Endothelial cell of umbilical vein (primary cell): ENCODE measurements around the gene OCRL. TPM values are rescaled to one million over a fixed set of nuclear protein-coding genes. Genes with fewer than 3 reads are reported as not detected.
A peak's percentile ranks its signal among the peaks of the same experiment; 100 is the strongest.

Experiments
- BruUV-seq: library from RNA; stranded (reverse); fragments of 400-500 nt; replicated peaks from 2 replicates; lab custom pipeline; 2021; lab: Mats Ljungman, UMichigan
- CTCF ChIA-PET: fragments of 300-600, 350-600 bp; sonication (Branson Sonifier 250); formaldehyde crosslinking; loops from one replicate; lab custom pipeline; 2021; ENCODE audit warnings: antibody characterized with exemption, inconsistent platforms; lab: Charles Lee
- POLR2A ChIA-PET: fragments of 300-600, 350-600 bp; sonication (Branson Sonifier 250); formaldehyde crosslinking; loops from one replicate; lab custom pipeline; 2021; ENCODE audit warnings: antibody characterized with exemption, inconsistent platforms; lab: Charles Lee
- DNase-seq: peaks from one replicate; pipeline ENCODE4 v3.0.0-alpha.2; 2011; ENCODE audit warnings: low read depth, low spot score
- FAIRE-seq: peaks from 2 replicates; lab custom pipeline; 2011; peaks lifted over from hg19 to GRCh38; lab: Jason Lieb, UNC
- H2AFZ ChIP-seq: 2 replicates; pipeline ENCODE4 v1.6.0; 2012; ENCODE audit warnings: low read depth, low read length, control low read depth, inconsistent platforms
- H3K27ac ChIP-seq: 2 replicates; pipeline ENCODE4 v1.5.1; 2011; ENCODE audit warnings: low read depth, mild to moderate bottlenecking, control low read depth, low read length, moderate library complexity; ENCODE audit not compliant: insufficient read depth
- H3K27me3 ChIP-seq, 2 experiments: 2 replicates each; pipeline versions ENCODE4 v1.6.0 to v1.6.1; 2011; ENCODE audit warnings: low read length in 2 of 2, mixed read lengths in 1 of 2; ENCODE audit not compliant: control insufficient read depth in 2 of 2, insufficient read depth in 2 of 2
- H3K36me3 ChIP-seq, 2 experiments: 2 replicates in 1 of 2; 3 replicates in 1 of 2; pipeline ENCODE4 v1.5.1; 2011; ENCODE audit warnings: low read length in 2 of 2, mild to moderate bottlenecking in 1 of 2, moderate library complexity in 1 of 2; ENCODE audit not compliant: control insufficient read depth in 2 of 2, insufficient read depth in 2 of 2; ENCODE audit errors: extremely low read depth in 1 of 2
- H3K4me1 ChIP-seq: 3 replicates; pipeline ENCODE4 v1.5.1; 2011; ENCODE audit warnings: mild to moderate bottlenecking, low read length; ENCODE audit not compliant: control insufficient read depth, insufficient read depth; ENCODE audit errors: extremely low read depth
- H3K4me2 ChIP-seq: 2 replicates; pipeline ENCODE4 v1.6.1; 2011; ENCODE audit warnings: low read length, control low read depth, mixed read lengths; ENCODE audit not compliant: insufficient read depth
- H3K4me3 ChIP-seq, 3 experiments: fragments of 200-600 bp in 1 of 3; sonication (generic), shearing (Covaris generic) in 1 of 3; replicated peaks in 1 of 3; 2 replicates each; pipeline ENCODE4 v1.5.1; 2011 to 2016; ENCODE audit warnings: control low read depth in 3 of 3, low read length in 3 of 3, mild to moderate bottlenecking in 2 of 3, inconsistent platforms in 1 of 3, low read depth in 1 of 3, moderate library complexity in 1 of 3; ENCODE audit not compliant: insufficient read depth in 1 of 3
- H3K79me2 ChIP-seq: 2 replicates; pipeline ENCODE4 v1.6.0; 2012; ENCODE audit warnings: low read length, inconsistent platforms; ENCODE audit not compliant: control insufficient read depth, insufficient read depth
- H3K9ac ChIP-seq: replicated peaks from 2 replicates; pipeline ENCODE3; 2011; ENCODE audit warnings: low read length, control low read depth; ENCODE audit not compliant: insufficient read depth; ENCODE audit errors: extremely low read depth
- H3K9me1 ChIP-seq: replicated peaks from 3 replicates; pipeline ENCODE4 v1.6.0; 2011; ENCODE audit warnings: mild to moderate bottlenecking, low read length; ENCODE audit not compliant: control insufficient read depth, insufficient read depth; ENCODE audit errors: extremely low read depth
- H3K9me3 ChIP-seq: replicated peaks from 2 replicates; pipeline ENCODE4 v1.5.1; 2012; ENCODE audit warnings: low read length, inconsistent platforms; ENCODE audit not compliant: control insufficient read depth, insufficient read depth
- H4K20me1 ChIP-seq: replicated peaks from 2 replicates; pipeline ENCODE3; 2011; ENCODE audit warnings: mild to moderate bottlenecking, low read length; ENCODE audit not compliant: control insufficient read depth, insufficient read depth; ENCODE audit errors: extremely low read depth
- EZH2 ChIP-seq: IDR thresholded peaks from 2 replicates; pipeline ENCODE4 v1.6.1; 2012; ENCODE audit warnings: borderline replicate concordance, low read depth, mild to moderate bottlenecking, moderate library complexity, low read length, inconsistent platforms; ENCODE audit not compliant: severe bottlenecking
- FOS ChIP-seq: IDR thresholded peaks from 2 replicates; pipeline ENCODE4 v1.6.1; 2011; ENCODE audit warnings: mild to moderate bottlenecking, low read length, moderate library complexity, borderline replicate concordance; ENCODE audit not compliant: insufficient read depth
- dilution Hi-C: fragments of 300-500 bp; cut with MboI; formaldehyde crosslinking; loops from one replicate; pipeline ENCODE4 v1.15.0; 2019; ENCODE audit warnings: low sequenced_read_pairs; ENCODE audit not compliant: extremely low pct_ligation_motif_present
- intact Hi-C: fragments of 100-400 bp; cut with micrococcal nuclease; formaldehyde crosslinking; loops from one replicate; pipeline ENCODE4 v1.10.0; 2022
- polyA plus RNA-seq, 4 experiments: library from polyadenylated mRNA; depleted of rRNA in 3 of 4; stranded (reverse) in 3 of 4; unstranded in 1 of 4; fragments of >200 nt; gene quantifications; 2 replicates each; pipeline versions ENCODE4 v1.2.1 to v1.2.3, GENCODE V29; 2011 to 2012; ENCODE audit warnings: missing spikeins in 1 of 4
- total RNA-seq: library from RNA; stranded (reverse); gene quantifications from 2 replicates; pipeline ENCODE4 v1.2.3, GENCODE V29; 2021
- TF ChIP-seq, protein P1 (sequence below), 2 donors: IDR thresholded peaks; 1 replicate in 1 of 2; 2 replicates in 1 of 2; pipeline ENCODE4 v1.5.1; 2011; ENCODE audit warnings: low read length in 2 of 2, mild to moderate bottlenecking in 2 of 2, moderate library complexity in 2 of 2, control low read depth in 1 of 2, inconsistent platforms in 1 of 2, low read depth in 1 of 2; ENCODE audit not compliant: insufficient read depth in 1 of 2; ENCODE audit errors: extremely low read depth in 1 of 2

OCRL gene
- total and polyA plus RNA-seq, 2 donors (not counting 3 experiments of a cell fraction or from before 2014, with no cell fraction given), result 14.6 to 20.9 TPM

DNA sequence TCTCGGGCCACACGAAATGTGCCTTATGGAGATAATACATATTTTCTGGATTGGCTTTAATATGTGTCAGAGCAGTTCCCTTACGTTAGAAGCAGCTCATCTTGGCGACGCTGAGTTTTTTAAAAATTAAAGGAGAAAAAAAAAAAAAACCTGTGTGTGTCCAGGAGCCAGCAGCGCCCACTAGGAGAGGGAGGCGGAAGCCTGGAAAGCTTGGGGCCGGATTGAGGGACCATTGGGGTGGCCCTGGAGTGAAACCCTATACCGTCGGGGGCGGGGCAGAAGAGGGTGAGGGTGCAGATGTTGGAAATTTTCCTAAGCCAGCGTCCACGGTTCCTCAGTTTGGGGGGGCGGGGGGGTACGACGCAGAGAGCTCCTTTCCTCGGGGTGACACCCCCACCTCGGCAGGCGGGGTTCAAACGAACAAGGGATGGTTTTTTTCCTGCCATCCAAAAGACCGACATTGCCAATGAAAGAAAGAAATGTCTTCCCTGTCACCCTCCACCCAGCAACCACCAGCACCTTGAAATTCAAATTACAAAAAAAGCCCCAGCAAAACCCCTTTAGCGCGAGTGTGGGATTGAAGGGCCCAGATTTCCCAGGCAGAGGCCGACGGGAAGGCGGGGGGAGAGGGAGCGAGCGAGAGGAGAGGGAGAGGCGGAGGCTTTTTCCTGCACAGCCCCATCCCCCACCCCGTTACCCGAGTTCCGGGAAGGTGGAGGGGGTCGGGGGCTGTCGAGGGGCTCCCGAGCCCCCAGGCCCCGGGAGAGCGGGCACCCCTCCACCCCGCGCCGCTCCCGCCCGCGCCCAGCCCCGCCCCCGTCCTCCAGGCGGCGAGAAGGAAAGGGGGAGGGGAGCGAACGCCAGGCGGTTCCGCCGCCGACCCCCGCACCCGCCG, 17.6 kb upstream of the OCRL start:
- Histone ChIP-seq H3K27me3 (peaks cover 0 to 10% of the 10 kb centered on the region in 2 experiments), H3K36me3 (no peaks in the 10 kb centered on the region), H3K27ac (no peak overlapping the region), H3K79me2 (peaks cover 5% of the 10 kb centered on the region), H4K20me1 (no peaks in the 10 kb centered on the region), H3K4me3 (peak overlapping the region; percentile 68 to 88 (median 85)), H3K4me2 (peak overlapping the region; percentile 92), H3K9me1 (no peaks in the 10 kb centered on the region), H2AFZ (peak overlapping the region; percentile 95), H3K4me1 (peaks cover 5% of the 10 kb centered on the region), H3K9ac (peak overlapping the region; percentile 69), H3K9me3 (no peaks in the 10 kb centered on the region)
- dilution Hi-C loops (no loop called here), intact Hi-C loops (loop anchor here (2.0 kb wide), 1 partner anchor 18 kb away; the partner anchor contains the start of gene OCRL)
- TF ChIP-seq FOS, result no peak
- no peak for TF ChIP-seq EZH2
- TF ChIP-seq, protein P1, sequence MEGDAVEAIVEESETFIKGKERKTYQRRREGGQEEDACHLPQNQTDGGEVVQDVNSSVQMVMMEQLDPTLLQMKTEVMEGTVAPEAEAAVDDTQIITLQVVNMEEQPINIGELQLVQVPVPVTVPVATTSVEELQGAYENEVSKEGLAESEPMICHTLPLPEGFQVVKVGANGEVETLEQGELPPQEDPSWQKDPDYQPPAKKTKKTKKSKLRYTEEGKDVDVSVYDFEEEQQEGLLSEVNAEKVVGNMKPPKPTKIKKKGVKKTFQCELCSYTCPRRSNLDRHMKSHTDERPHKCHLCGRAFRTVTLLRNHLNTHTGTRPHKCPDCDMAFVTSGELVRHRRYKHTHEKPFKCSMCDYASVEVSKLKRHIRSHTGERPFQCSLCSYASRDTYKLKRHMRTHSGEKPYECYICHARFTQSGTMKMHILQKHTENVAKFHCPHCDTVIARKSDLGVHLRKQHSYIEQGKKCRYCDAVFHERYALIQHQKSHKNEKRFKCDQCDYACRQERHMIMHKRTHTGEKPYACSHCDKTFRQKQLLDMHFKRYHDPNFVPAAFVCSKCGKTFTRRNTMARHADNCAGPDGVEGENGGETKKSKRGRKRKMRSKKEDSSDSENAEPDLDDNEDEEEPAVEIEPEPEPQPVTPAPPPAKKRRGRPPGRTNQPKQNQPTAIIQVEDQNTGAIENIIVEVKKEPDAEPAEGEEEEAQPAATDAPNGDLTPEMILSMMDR (IDR thresholded peaks at IDR 0.05; ENCODE audit: extremely low read depth in 1 of 2, insufficient read depth in 1 of 2, low read depth in 1 of 2, low read length in 2 of 2), result no peak
- POLR2A ChIA-PET, result no interaction called here
- DNase-seq, result peak; percentile 42
- CTCF ChIA-PET, result interaction anchor here (0.8 to 1.3 kb wide), 2 partner anchors 9 to 19 kb away, joined by 3 to 4 read pairs; no protein-coding TSS in a partner anchor
- no peak for FAIRE-seq
- no TSS peak for BruUV-seq
